HG02973 (cell line): Measurements from ENCODE around the gene RILP.

Source experiments
- ATAC-seq: cut with Tn5 transposase; IDR thresholded peaks from one replicate; pipeline ENCODE4 v1.9.1; 2021; ENCODE audit warnings: moderate library complexity; ENCODE audit not compliant: unreplicated experiment

Gene RILP

DNA sequence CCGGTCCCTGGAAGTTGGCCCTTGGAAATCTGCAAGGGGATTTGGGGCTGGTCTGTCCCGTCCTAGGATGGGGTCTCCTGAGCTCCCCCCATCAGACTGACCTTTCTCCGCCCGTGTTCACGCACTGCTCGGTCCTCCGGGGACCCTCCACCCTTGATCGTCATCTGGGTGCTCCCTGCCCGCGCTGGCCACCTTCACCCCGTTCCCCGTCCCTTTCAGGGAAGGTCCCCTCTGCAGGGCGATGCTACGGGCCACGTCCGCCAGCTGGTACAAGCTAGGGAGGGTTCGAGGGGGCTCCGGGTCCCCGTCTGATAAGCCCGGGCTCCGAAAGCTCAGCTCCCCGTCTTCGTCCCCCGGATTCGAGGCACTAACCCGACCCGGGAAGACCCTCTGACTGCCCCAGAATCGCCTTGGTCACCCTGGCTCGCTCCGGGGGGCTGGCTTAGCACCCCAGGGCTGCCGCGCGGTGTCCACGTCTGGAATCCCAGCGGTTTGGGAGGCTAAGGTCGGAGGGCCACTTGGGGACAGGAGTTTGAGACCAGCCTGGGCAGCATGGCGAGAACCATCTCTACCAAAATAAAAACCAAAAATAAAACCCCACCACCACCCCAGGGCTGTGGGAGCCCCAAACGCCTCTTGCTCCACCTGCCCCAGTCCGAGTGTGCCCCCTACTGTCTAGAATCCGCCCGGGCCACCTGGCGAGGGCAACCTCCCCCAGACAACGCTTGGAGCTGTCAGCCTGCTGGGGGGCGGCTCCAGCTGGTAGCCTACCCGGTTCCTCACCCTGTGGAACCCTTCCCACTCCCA, 20.0 kb downstream of the RILP start:
- no peak for ATAC-seq

GRCh38 chr17:1628856-1629503, 20.7 kb downstream of the RILP start:
- ATAC-seq = peak; percentile 55

DNA sequence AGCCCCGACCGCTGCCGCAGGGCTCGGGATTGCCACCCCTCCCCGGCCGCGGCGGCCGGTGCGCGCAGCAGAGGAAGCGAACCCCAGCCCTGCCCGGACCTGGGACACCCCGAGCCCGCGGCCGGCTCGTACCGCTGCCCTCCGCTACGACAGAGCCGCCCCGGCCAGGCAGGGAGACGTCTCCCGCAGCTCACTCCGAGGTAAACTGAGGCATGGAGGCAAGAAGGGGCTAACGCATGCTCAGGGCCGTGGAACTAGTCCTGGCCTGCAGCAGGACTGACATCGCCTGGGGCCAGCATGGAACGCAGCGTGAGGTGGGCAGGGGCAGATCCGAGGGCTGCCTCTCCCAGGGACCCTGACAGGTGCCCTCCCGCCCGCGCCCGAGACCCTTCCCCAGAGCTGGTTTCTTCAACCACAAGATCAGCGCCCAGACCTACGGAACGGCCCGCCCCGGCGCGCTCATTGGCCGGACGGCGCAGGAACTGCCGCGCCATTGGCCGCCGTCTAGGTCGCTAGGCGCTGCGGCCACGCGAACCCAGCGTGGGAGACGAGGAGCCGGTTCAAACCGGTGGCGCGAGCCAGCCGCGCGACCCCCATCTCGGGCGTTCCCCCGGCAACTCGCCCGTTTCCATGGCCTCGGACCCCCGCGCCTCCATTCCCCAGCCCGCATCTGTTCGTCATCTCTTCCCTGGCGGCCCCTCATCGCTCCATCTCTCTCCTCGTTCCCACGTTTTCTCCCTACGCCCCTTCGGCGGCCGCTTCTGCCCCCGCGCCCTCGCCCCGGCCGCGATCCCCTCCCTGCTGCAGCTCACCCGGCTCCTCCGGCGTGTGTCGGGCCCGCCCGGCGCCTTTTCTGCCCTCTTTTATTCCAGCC, 21.4 kb downstream of the RILP start, which contains the start of gene SLC43A2:
SLC43A2 (minus strand) TSS at position 853 of the 874 bp plus-strand sequence. CDS start 960 bp downstream, outside the sequence.
- peak; percentile 50 for ATAC-seq

DNA sequence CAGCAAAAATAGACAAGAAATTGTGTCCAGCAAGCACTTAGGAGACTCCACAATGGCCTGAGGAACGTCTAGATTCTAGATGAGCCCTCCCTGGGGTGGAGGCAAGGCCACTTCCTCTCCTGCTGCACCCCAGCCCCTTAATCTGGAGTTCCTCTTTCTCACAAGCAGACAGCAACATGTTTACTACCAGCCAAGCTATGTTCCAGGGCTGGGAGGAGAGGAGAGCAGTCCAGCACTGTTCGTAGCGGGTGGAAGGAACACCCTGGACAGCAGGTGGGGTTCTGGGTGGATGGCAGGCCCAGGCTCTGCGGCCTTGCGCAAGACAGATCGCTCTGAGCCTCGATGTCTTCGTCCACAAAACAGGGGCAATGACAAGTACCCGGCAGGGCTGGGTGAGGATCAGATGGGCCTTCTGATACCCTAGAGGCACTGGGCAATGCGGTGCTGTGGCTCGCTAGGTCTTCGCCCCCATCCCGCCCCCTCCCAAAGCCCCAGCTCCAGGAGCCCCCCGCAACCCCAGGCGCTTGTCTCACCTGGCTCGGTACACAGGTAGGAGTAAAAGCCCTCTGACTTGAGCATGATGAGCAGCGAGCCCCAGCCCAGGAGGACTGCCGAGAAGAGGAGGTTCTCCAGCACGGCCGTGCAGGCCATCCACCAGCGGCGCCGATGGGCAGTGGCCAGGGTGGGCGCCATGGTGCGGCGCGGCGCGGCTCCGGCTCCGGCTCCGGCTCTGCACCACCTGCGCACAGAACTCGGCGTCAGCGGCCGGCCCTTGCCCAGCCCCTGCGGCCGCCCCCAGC, 22.3 kb downstream of the RILP start:
- no peak for ATAC-seq

GRCh38 chr17:1626333-1626732, 23.3 kb downstream of the RILP start:
- no peak for ATAC-seq

DNA sequence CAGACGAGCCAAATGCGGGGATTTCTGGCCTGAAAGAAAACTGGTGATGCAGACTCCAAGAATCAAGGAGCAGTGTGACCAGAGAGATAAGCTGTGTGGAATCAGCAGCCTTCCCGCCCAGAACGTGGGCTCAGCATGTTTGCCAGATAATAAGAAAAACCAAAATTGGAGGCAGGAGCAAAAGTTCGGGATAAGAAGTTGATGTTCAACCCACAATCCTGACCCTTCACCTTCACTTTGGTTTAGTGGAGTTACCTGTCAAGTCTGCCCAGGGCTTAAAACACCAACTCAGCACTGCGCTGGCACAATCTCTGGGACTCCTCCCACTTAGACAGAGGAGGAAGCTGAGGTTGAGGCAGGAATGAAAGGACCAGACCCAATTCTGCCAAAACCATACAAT, 24.1 kb downstream of the RILP start:
- ATAC-seq = no peak

GRCh38 chr17:1625053-1625452, 24.6 kb downstream of the RILP start:
- no peak for ATAC-seq

DNA sequence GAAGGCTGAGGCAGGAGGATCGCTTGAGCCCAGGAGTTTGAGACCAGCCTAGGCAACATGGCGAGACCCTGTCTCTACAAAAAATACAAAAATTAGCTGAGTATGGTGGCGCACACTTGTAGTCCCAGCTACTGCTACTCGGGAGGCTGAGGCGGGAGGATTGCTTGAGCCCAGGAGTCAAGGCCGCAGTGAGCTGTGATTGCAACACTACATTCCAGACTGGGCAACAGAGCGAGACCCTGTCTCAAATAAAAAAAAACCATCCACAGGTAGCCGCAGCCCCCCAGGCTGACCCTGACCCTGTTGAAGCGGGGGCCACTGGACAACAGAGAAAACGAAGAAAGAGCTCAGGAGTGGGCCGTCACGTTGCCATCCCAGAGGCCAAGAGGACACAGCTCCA, 25.0 kb downstream of the RILP start:
- no peak for ATAC-seq

GRCh38 chr17:1623057-1623630, 26.5 kb downstream of the RILP start:
- ATAC-seq = no peak

GRCh38 chr17:1621273-1621954, 28.3 kb downstream of the RILP start:
- no peak for ATAC-seq

DNA sequence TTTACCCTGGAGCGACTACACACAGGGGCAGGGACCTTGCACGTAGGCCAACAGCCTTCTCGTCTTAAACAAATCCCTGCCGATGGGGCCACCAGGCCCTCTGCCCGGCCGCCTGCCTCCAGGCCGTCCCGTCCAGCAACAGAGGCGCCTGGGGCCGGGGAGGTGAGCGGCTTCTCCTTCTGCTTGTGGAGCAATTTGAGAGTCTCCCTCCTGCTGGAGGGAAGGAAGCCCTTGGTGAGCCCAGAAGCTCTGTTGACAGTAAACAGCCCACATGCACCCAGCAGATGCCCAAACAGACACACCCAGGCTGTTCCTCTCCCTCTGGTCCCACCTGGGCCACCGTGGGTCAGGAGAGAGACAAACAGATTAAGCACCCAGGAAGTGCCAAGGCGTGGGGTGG, 29.2 kb downstream of the RILP start:
- ATAC-seq = no peak

GRCh38 chr17:1617620-1618174, 32.0 kb downstream of the RILP start:
- ATAC-seq = no peak

- no peak for ATAC-seq
Observed at GRCh38 chr17:1616101-1616500, 33.6 kb downstream of the RILP start.

DNA sequence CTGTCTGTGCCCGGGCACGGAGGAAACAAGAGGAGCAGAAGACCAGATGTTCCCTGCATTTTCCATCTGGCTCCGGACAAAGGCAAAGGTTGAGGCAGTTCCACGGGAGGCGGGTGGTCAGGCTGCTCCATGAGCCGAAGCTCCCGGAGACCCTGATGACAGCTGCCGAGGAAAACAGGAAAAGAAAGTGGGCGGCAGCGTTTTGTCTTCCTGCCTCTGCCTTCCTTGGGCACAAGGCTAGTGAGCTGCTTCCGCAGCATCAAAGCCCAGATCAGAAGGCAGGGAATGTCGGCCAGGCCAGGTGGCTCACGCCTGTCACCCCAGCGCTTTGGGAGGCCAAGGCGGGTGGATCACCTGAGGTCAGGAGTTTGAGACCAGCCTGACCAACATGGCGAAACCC, 37.3 kb downstream of the RILP start:
- ATAC-seq = no peak

GRCh38 chr17:1611715-1612114, 38.0 kb downstream of the RILP start:
- no peak for ATAC-seq

GRCh38 chr17:1608676-1609075, 41.0 kb downstream of the RILP start:
- no peak for ATAC-seq

DNA sequence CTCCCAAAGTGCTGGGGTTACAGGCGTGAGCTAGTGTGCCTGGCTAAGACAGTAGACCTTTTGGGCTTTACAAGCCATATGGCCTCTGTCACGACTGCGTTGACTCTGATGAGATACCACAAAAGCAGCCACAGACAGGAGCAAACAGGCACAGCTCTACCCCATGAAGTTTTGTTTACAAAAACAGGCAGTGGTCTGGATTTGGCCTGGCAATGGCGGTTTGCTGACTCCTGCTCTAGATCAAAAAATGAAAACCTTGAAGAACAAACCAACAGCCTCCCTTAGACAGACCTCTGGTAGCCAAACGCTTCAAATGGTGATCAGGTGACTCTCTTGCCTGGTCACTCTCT, 41.7 kb downstream of the RILP start:
- ATAC-seq = no peak

DNA sequence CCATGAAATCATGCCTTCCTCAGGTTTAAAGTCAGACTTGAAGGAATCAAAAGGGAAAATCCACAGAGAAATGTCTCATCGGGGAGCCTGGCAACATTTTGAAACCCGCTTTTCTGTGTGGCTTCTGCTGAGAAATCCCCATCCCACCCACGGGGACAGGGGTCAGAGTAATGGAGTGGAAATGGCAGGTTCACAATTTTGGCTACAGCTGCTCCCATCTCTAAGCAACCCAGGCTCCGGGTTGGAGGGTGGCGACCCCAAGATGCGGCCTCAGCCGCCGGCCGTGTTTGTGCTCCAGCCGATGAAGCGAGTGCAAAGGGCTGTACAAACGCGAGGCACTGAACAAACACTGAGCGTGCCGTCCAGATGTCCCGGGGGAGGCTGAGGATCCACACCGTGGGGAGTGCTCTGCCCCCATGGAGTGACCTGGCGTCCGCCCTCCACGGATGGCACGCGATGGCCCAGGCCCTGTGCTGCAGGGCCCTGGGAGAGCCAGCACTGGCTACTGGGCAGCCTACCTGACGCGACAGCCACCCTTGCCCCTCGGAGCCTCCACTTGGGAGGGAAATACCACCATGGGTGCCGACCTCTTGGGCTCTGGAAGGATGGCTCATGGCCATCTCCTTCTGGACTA, 43.2 kb downstream of the RILP start:
- no peak for ATAC-seq
